Upper lobe of right lung (tissue), 1 donor: ENCODE data around the gene U2AF2. TPM values are rescaled to one million over a fixed set of nuclear protein-coding genes. Genes with fewer than 3 reads are reported as not detected.
A peak's percentile ranks its signal among the peaks of the same experiment; 100 is the strongest.

Experiments used
- ATAC-seq: fragments of 200-7000 bp; cut with Tn5 transposase; one replicate; pipeline ENCODE4 v1.9.1; 2020; ENCODE audit warnings: mild to moderate bottlenecking, moderate library complexity
- DNase-seq: peaks from one replicate; pipeline ENCODE4 v3.0.0-alpha.2; 2020
- H3K27ac ChIP-seq: fragments of 200-600 bp; one replicate; pipeline ENCODE4 v1.8.0; 2022
- H3K27me3 ChIP-seq: fragments of 200-600 bp; one replicate; pipeline ENCODE4 v1.8.0; 2022; ENCODE audit warnings: mild to moderate bottlenecking
- H3K36me3 ChIP-seq: fragments of 200-600 bp; one replicate; pipeline ENCODE4 v1.8.0; 2022
- H3K4me1 ChIP-seq: fragments of 200-600 bp; one replicate; pipeline ENCODE4 v1.8.0; 2022
- H3K4me3 ChIP-seq: fragments of 200-600 bp; one replicate; pipeline ENCODE4 v1.8.0; 2022; ENCODE audit warnings: mild to moderate bottlenecking
- H3K9me3 ChIP-seq: fragments of 200-600 bp; one replicate; pipeline ENCODE4 v1.8.0; 2022
- CTCF ChIP-seq: fragments of 200-600 bp; IDR thresholded peaks from one replicate; pipeline ENCODE4 v1.8.0; 2022; ENCODE audit warnings: antibody characterized with exemption
- intact Hi-C: fragments of 100-400 bp; cut with DNase I; formaldehyde crosslinking; loops from one replicate; pipeline ENCODE4 v1.11.0; 2022
- total RNA-seq: library from RNA; stranded (reverse); fragmentation: NEBNext Ultra II Directional; extraction: Animal tissue kit (Norgen Biotek cat#: 25700); gene quantifications from one replicate; pipeline ENCODE4 v1.2.1, GENCODE V29; 2021
- donor health status: DM: no; HTN: yes; CAD: no; lungs with severe emphysema.

U2AF2 gene
- total RNA-seq, 1 donor from 2014 or later, result 142 TPM

GRCh38 chr19:55676383-55676782, 21.5 kb downstream of the U2AF2 start:
- DNase-seq, result no peak
- intact Hi-C loops, result no loop called here

GRCh38 chr19:55676889-55677505, 22.2 kb downstream of the U2AF2 start:
- TF ChIP-seq CTCF, result no peak
- Histone ChIP-seq H3K9me3 (no peaks in the 10 kb centered on the region), H3K4me1 (peaks cover 38% of the 10 kb centered on the region), H3K27ac (no peak overlapping the region), H3K27me3 (no peaks in the 10 kb centered on the region), H3K4me3 (peak overlapping the region; percentile 82), H3K36me3 (peaks cover 63% of the 10 kb centered on the region)
- no peak for DNase-seq
- ATAC-seq, result no peak
- intact Hi-C loops, result no loop called here

More at GRCh38 chr19:55676383-55676782, 21.5 kb downstream of the U2AF2 start:
- Histone ChIP-seq H3K4me1 (peaks cover 38% of the 10 kb centered on the region), H3K27me3 (no peaks in the 10 kb centered on the region), H3K4me3 (peak overlapping the region; percentile 82), H3K36me3 (peaks cover 61% of the 10 kb centered on the region), H3K9me3 (no peaks in the 10 kb centered on the region), H3K27ac (no peak overlapping the region)
- no peak for TF ChIP-seq CTCF
- ATAC-seq, result no peak

DNA sequence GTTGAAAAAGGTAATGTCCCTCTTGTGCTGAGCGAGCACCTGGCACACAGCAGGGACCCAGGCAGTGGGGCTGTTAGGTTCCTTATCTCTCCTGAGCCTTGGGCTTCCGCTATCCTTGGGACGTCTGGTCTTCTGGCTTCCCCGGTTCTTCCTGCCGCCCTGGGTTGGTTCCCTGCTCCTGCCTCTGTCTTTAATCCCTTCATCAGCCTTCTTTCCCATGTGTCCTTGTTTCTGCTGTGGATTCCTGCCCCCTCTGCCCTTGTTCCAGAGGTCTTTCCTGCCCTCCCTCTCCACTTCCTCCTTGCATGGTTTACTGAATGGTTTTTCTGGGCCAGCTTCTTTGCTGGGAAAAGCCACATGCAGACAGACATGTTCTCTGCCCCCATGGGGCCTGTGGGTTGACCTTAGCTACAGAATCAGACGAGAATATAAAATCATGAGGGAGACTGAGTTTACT, 22.8 kb downstream of the U2AF2 start:
- DNase-seq (no peak), ATAC-seq (no peak)
- Histone ChIP-seq H3K27ac (peak overlapping the region; percentile 36), H3K4me3 (peak overlapping the region; percentile 1), H3K27me3 (no peaks in the 10 kb centered on the region), H3K9me3 (no peaks in the 10 kb centered on the region), H3K4me1 (peaks cover 38% of the 10 kb centered on the region), H3K36me3 (peaks cover 63% of the 10 kb centered on the region)
- TF ChIP-seq CTCF, result no peak
- intact Hi-C loops, result no loop called here

- H3K4me3 ChIP-seq, result no peak overlapping the region
- H3K27ac ChIP-seq, result peak overlapping the region; percentile 36
- no peaks in the 10 kb centered on the region for H3K27me3 ChIP-seq
- TF ChIP-seq CTCF, result peak; percentile 5
- peaks cover 38% of the 10 kb centered on the region for H3K4me1 ChIP-seq
- ATAC-seq (peak; percentile 54), DNase-seq (no peak)
- intact Hi-C loops, result no loop called here
- peaks cover 63% of the 10 kb centered on the region for H3K36me3 ChIP-seq
- no peaks in the 10 kb centered on the region for H3K9me3 ChIP-seq
These were observed 23.4 kb downstream of the U2AF2 start for GRCh38 chr19:55678121-55678671.

DNA sequence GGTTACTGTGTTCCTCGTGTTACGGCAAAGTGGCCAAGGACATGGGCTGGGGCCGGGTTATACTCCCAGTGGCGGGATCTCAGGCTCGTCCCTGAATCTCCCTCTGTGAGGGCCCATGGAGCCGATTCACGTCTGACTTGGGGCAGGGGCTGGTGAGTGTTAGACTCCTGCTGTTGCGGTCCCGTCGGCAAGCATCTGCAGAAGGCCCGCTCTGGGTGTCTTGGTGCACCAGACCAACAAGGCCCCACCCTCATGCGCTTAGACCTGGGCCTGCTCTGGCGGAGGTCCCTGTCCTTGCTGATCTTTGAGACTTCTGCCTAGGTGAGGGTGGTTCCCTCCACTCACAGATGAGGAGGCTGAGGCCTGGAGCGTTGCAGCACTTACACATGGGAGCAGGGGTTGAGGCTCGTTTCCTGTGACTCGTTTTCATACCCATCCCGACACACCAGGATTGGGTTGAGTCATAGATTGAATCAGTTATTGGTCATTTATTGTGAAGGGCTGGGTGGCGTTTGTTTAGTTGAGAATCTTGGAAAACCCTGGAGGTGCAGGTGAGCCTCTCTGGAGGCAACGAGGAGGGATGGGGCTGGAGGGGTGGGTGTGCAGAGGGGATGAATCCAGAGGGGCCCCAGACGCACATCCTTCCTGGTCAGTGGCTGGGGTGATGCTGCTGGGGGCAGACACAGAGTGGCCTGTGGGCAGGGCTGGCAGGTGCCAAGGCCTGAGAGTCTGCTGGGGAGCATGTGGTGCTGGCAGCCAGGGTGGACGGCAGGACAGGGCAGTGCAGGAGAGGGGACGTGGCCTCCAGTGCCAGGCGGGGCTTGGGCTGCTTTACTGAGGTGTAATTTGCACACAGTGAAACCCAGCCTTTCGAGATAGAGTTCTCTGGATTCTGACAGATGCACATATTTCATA, 24.8 kb downstream of the U2AF2 start:
- ATAC-seq (no peak), DNase-seq (no peak)
- Histone ChIP-seq H3K9me3 (no peaks in the 10 kb centered on the region), H3K4me3 (no peak overlapping the region), H3K27me3 (no peaks in the 10 kb centered on the region), H3K27ac (no peak overlapping the region), H3K4me1 (peaks cover 40% of the 10 kb centered on the region), H3K36me3 (peaks cover 62% of the 10 kb centered on the region)
- no peak for TF ChIP-seq CTCF
- intact Hi-C loops, result no loop called here
